ENCODE results near the gene BIRC6.

BIRC6 gene

DNA sequence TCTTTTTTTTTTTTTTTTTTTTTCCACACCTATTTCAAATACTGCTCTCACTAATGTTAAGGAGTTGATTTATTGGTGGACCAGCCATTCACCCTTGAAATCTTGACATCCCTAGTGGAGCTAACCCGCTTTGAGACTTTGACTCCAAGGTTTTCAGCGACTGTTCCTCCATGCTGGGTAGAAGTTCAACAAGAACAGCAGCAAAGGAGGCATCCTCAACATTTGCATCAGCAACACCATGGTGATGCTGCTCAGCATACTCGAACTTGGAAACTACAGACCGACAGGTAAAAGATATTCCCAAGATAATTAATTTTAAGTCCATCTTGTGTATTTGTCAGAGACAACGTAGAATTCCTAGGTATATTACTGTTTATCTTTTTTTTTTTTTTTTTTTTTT, 74.0 kb downstream of the BIRC6 start:
- TF ChIP-seq, protein P1, sequence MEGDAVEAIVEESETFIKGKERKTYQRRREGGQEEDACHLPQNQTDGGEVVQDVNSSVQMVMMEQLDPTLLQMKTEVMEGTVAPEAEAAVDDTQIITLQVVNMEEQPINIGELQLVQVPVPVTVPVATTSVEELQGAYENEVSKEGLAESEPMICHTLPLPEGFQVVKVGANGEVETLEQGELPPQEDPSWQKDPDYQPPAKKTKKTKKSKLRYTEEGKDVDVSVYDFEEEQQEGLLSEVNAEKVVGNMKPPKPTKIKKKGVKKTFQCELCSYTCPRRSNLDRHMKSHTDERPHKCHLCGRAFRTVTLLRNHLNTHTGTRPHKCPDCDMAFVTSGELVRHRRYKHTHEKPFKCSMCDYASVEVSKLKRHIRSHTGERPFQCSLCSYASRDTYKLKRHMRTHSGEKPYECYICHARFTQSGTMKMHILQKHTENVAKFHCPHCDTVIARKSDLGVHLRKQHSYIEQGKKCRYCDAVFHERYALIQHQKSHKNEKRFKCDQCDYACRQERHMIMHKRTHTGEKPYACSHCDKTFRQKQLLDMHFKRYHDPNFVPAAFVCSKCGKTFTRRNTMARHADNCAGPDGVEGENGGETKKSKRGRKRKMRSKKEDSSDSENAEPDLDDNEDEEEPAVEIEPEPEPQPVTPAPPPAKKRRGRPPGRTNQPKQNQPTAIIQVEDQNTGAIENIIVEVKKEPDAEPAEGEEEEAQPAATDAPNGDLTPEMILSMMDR (IDR thresholded peaks at IDR 0.05; ENCODE audit: extremely low read depth, missing control alignments): no peak
- DNase-seq (ENCODE audit: low spot score): no peak

- DNase-seq (ENCODE audit: low spot score): no peak
- TF ChIP-seq, protein P1 (IDR thresholded peaks at IDR 0.05; ENCODE audit: extremely low read depth, missing control alignments): no peak
Measured at GRCh38 chr2:32436150-32436549, 79.3 kb downstream of the BIRC6 start.

DNA sequence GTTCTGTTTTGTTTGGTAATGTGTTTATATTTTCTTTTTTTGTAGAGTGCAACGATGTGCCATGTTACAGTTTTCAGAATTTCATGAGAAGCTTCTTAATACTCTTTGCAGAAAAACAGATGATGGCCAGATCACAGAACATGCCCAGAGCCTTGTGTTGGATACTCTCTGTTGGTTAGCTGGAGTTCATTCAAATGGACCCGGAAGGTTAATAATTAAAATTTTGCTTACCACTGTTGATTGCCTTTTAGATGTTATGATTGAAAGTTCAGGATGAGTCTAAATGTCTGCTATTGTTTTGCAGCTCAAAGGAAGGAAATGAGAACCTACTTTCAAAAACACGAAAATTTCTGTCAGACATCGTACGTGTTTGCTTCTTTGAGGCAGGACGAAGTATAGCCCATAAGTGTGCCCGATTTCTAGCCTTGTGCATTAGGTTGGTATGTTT, 85.2 kb downstream of the BIRC6 start:
- TF ChIP-seq, protein P1 (IDR thresholded peaks at IDR 0.05; ENCODE audit: extremely low read depth, missing control alignments): no peak

GRCh38 chr2:32446369-32446768, 89.5 kb downstream of the BIRC6 start:
- no peak for DNase-seq (ENCODE audit: low spot score)
- TF ChIP-seq, protein P1 (IDR thresholded peaks at IDR 0.05; ENCODE audit: extremely low read depth, missing control alignments): no peak

More for the DNA sequence above, 85.2 kb downstream of the BIRC6 start:
- DNase-seq (ENCODE audit: low spot score): no peak

DNA sequence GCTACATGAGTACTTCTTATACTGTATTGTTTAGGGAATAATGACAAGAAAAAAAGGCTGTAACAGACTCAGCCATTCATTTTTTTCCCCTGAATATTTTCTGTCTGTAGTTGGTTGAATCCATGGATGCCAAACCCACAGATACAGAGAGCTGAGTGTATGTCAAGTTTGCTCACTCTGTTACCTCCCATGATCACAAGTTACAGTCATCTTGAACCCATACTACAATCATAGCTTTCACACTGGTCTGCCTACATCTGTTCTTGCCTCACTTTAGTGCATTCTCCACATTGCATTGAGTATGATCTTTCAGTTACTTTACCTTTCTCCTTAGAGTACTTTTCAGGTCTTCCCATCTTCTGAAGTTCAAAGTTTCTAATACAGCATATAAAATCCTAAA, 94.0 kb downstream of the BIRC6 start:
- TF ChIP-seq, protein P1 (IDR thresholded peaks at IDR 0.05; ENCODE audit: extremely low read depth, missing control alignments): no peak
- no peak for DNase-seq (ENCODE audit: low spot score)

DNA sequence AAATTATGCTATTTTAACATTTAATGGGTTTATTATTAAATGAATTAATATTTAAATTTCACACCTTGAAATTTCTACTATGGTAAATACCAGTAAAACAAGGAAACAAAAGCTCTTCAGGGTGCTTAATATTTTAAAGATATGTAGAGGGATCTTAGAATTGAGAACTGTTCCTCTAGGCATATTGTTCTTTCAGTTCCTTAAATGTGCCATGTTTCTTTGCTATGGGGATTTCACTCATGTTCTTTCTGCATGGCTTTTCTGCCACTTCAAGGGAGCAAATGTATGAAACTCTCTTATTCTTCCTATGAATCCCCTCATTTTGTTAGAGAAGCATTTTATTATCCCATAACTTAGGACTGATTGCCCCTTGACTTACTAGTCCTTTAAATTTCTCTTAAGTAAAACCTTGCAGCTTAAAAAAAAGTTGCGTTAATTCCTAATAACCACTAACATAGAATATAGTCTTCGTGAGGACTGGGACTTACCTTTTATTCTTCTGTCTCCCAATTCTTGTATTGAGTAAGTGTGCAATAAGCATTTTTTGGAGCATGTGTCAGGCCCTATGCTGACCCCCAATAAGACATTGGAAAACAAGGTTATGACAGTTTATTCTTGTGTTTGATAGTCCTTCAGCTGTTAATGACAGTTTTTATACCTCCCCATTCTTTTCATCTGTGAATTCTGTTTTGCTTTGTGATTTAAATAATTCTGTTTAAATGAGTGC, 95.7 kb downstream of the BIRC6 start:
- peak; percentile 19 for DNase-seq (ENCODE audit: low spot score)

More for the DNA sequence above, 95.7 kb downstream of the BIRC6 start:
- TF ChIP-seq, protein P1 (IDR thresholded peaks at IDR 0.05; ENCODE audit: extremely low read depth, missing control alignments): no peak
